HEK293 (cell line): Measurements from ENCODE around the gene NFIX.

ENCODE experiments used
- GLI2 ChIP-seq: fragments of 450-650 bp; formaldehyde crosslinking; IDR thresholded peaks from 2 replicates; pipeline ENCODE4; 2017; ENCODE audit warnings: missing biosample characterization, missing genetic modification characterization, low read depth, borderline replicate concordance
- KLF1 ChIP-seq: fragments of 450-650 bp; formaldehyde crosslinking; IDR thresholded peaks from 2 replicates; pipeline ENCODE4 v1.5.1; 2016; ENCODE audit warnings: missing biosample characterization, missing genetic modification characterization
- REPIN1 ChIP-seq: fragments of 450-650 bp; formaldehyde crosslinking; IDR thresholded peaks from 2 replicates; pipeline ENCODE4 v1.5.1; 2017; ENCODE audit warnings: missing biosample characterization, missing genetic modification characterization, low read depth
- SALL2 ChIP-seq: fragments of 450-650 bp; formaldehyde crosslinking; IDR thresholded peaks from 2 replicates; pipeline ENCODE4 v1.5.0; 2017; ENCODE audit warnings: missing biosample characterization, mild to moderate bottlenecking, missing genetic modification characterization, borderline replicate concordance
- SCRT1 ChIP-seq: fragments of 450-650 bp; formaldehyde crosslinking; IDR thresholded peaks from 2 replicates; pipeline ENCODE4 v1.5.1; 2016; ENCODE audit warnings: missing biosample characterization, missing genetic modification characterization, borderline replicate concordance
- SETDB1 ChIP-seq: IDR thresholded peaks from one replicate; pipeline ENCODE4 v1.6.1; 2017; ENCODE audit warnings: mild to moderate bottlenecking, low read length, moderate library complexity, mixed read lengths; ENCODE audit not compliant: insufficient read length
- ZBTB1 ChIP-seq: fragments of 450-650 bp; formaldehyde crosslinking; IDR thresholded peaks from 2 replicates; pipeline ENCODE4 v1.5.1; 2016; ENCODE audit warnings: missing biosample characterization, missing genetic modification characterization
- ZFHX2 ChIP-seq: fragments of 450-650 bp; formaldehyde crosslinking; conservative IDR thresholded peaks from 2 replicates; pipeline ENCODE4 v1.5.1; 2016; ENCODE audit warnings: missing biosample characterization, missing genetic modification characterization
- ZFP3 ChIP-seq: fragments of 450-650 bp; formaldehyde crosslinking; IDR thresholded peaks from 2 replicates; pipeline ENCODE4 v1.5.1; 2016; ENCODE audit warnings: low read depth, missing biosample characterization, missing genetic modification characterization
- ZNF121 ChIP-seq: fragments of 450-650 bp; formaldehyde crosslinking; IDR thresholded peaks from 2 replicates; pipeline ENCODE4 v1.5.1; 2016; ENCODE audit warnings: missing biosample characterization, missing genetic modification characterization
- ZNF138 ChIP-seq: fragments of 450-650 bp; formaldehyde crosslinking; IDR thresholded peaks from 2 replicates; pipeline ENCODE4 v1.5.1; 2016; ENCODE audit warnings: missing biosample characterization, missing genetic modification characterization, borderline replicate concordance
- ZNF140 ChIP-seq: fragments of 450-650 bp; formaldehyde crosslinking; IDR thresholded peaks from 2 replicates; pipeline ENCODE4 v1.5.1; 2016; ENCODE audit warnings: missing biosample characterization, missing genetic modification characterization
- ZNF155 ChIP-seq: fragments of 450-650 bp; formaldehyde crosslinking; IDR thresholded peaks from 2 replicates; pipeline ENCODE4 v1.5.1; 2016; ENCODE audit warnings: missing biosample characterization, missing genetic modification characterization
- ZNF19 ChIP-seq: fragments of 450-650 bp; formaldehyde crosslinking; IDR thresholded peaks from 2 replicates; pipeline ENCODE4; 2016; ENCODE audit warnings: missing biosample characterization, missing genetic modification characterization, low read depth
- ZNF2 ChIP-seq: fragments of 450-650 bp; formaldehyde crosslinking; IDR thresholded peaks from 2 replicates; pipeline ENCODE4 v1.5.1; 2016; ENCODE audit warnings: missing biosample characterization, missing genetic modification characterization
- ZNF248 ChIP-seq: fragments of 450-650 bp; formaldehyde crosslinking; IDR thresholded peaks from 2 replicates; pipeline ENCODE4 v1.5.1; 2017; ENCODE audit warnings: missing biosample characterization, missing genetic modification characterization
- ZNF366 ChIP-seq: fragments of 450-650 bp; formaldehyde crosslinking; conservative IDR thresholded peaks from 2 replicates; pipeline ENCODE4 v1.5.1; 2016; ENCODE audit warnings: missing biosample characterization, missing genetic modification characterization
- ZNF37A ChIP-seq: fragments of 450-650 bp; IDR thresholded peaks from 2 replicates; pipeline ENCODE4 v1.5.1; 2018; ENCODE audit warnings: missing biosample characterization, missing genetic modification characterization
- ZNF501 ChIP-seq: fragments of 450-650 bp; formaldehyde crosslinking; IDR thresholded peaks from 2 replicates; pipeline ENCODE4 v1.5.1; 2016; ENCODE audit warnings: missing biosample characterization, missing genetic modification characterization
- ZNF514 ChIP-seq: fragments of 450-650 bp; formaldehyde crosslinking; IDR thresholded peaks from 2 replicates; pipeline ENCODE4 v1.5.1; 2016; ENCODE audit warnings: missing biosample characterization, missing genetic modification characterization
- ZNF549 ChIP-seq: fragments of 450-650 bp; IDR thresholded peaks from 2 replicates; pipeline ENCODE4 v1.5.1; 2018; ENCODE audit warnings: missing biosample characterization, missing genetic modification characterization, mild to moderate bottlenecking, inconsistent platforms, moderate library complexity
- ZNF677 ChIP-seq: fragments of 450-650 bp; IDR thresholded peaks from 2 replicates; pipeline ENCODE4 v1.5.0; 2018; ENCODE audit warnings: missing biosample characterization, mild to moderate bottlenecking, missing genetic modification characterization, moderate library complexity
- ZNF791 ChIP-seq: fragments of 450-650 bp; formaldehyde crosslinking; IDR thresholded peaks from 2 replicates; pipeline ENCODE4 v1.5.1; 2016; ENCODE audit warnings: missing biosample characterization, missing genetic modification characterization
- ZXDB ChIP-seq: fragments of 450-650 bp; formaldehyde crosslinking; IDR thresholded peaks from 2 replicates; pipeline ENCODE4 v1.5.1; 2016; ENCODE audit warnings: missing biosample characterization, missing genetic modification characterization
- TF ChIP-seq, protein P1 (sequence below): sonication (generic); formaldehyde crosslinking; IDR thresholded peaks from 2 replicates; pipeline ENCODE4 v1.8.1; 2022; ENCODE audit warnings: mild to moderate bottlenecking, moderate library complexity, missing genetic modification reagents
- TF ChIP-seq, protein P2 (sequence below): fragments of 450-650 bp; formaldehyde crosslinking; IDR thresholded peaks from 2 replicates; pipeline ENCODE4 v1.5.1; 2016; ENCODE audit warnings: missing biosample characterization, missing genetic modification characterization
- TF ChIP-seq, protein P3 (sequence below): fragments of 450-650 bp; formaldehyde crosslinking; IDR thresholded peaks from 2 replicates; pipeline ENCODE4 v1.5.1; 2016; ENCODE audit warnings: missing biosample characterization, missing genetic modification characterization, borderline replicate concordance
- TF ChIP-seq, protein P4 (sequence below): fragments of 450-650 bp; formaldehyde crosslinking; IDR thresholded peaks from 2 replicates; pipeline ENCODE4 v1.5.1; 2017; ENCODE audit warnings: missing biosample characterization, missing genetic modification characterization

NFIX gene

DNA sequence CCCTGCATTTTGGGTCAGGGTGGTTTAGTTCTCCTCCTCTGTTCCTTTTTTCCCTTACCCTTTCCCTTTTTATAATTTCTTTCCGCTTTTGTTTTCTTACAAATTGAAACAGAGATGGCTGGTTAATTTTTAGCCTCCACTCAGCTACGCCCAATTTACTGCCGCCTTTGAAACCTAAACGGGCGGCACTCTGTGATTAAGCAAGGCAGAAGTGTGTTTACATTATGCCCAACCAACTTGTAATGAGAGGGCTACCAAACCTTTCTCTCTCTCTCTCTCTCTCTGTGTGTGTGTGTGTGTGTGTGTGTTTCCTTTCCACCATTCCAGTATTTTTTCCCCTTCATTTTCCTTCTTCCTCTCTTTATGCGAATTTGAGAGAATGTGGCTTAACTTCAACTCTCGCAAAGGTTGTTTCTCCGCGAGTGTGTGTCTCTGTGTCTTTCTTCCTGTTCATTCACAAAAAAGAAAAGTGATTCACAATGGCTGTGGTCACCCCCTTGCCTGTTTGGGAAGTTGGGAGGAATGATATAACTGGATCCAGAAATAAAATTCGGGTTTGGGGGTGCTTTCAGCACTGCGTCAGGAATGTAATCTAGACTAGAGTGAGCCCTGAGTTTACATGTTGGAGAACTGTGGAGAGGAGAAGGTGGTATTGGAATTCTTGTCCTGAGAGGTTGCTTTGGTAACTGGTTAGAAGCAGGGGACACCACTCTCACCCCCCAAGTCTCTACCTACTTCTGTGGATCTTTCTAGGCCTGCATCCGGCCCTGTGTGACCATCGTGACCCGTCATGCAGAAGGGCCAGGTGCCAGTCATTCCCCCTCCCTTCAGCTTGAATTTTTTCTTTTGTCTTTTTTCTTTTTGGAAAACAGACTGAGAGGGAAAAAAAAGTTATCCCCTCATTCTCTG lies 31.4 kb downstream of the NFIX start (continued):
- TF ChIP-seq, protein P1, sequence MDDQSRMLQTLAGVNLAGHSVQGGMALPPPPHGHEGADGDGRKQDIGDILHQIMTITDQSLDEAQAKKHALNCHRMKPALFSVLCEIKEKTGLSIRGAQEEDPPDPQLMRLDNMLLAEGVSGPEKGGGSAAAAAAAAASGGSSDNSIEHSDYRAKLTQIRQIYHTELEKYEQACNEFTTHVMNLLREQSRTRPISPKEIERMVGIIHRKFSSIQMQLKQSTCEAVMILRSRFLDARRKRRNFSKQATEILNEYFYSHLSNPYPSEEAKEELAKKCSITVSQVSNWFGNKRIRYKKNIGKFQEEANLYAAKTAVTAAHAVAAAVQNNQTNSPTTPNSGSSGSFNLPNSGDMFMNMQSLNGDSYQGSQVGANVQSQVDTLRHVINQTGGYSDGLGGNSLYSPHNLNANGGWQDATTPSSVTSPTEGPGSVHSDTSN (CRISPR knock-in tag) = no peak
- TF ChIP-seq ZNF549 = no peak
- TF ChIP-seq GLI2 (tag by site-specific recombination) = peak; percentile 20; the same call in 1 of the 2 replicates
- no peak for TF ChIP-seq ZFP3
- TF ChIP-seq ZNF138 (tag by site-specific recombination) = no peak
- no peak for TF ChIP-seq ZNF37A (tag by site-specific recombination)
- peak; percentile 73; the same call in 1 of the 2 replicates for TF ChIP-seq ZNF514 (tag by site-specific recombination)
- TF ChIP-seq SCRT1 (tag by site-specific recombination) = 0 out of 2 replicates have a peak, but pooled peaks have one; percentile 49
- no peak for TF ChIP-seq ZNF791 (tag by site-specific recombination)
- no peak for TF ChIP-seq ZNF677 (tag by site-specific recombination)
- peak; percentile 45 for TF ChIP-seq ZFHX2 (tag by site-specific recombination)
- TF ChIP-seq ZNF19 (tag by site-specific recombination) = peak; percentile 84; the same call in 1 of the 2 replicates
- TF ChIP-seq ZNF121 = no peak
- TF ChIP-seq SALL2 = no peak
- peak; percentile 94 for TF ChIP-seq KLF1 (tag by site-specific recombination)
- 0 out of 2 replicates have a peak, but pooled peaks have one; percentile 55 for TF ChIP-seq REPIN1 (tag by site-specific recombination)
- no peak for TF ChIP-seq ZNF501 (tag by site-specific recombination)
- TF ChIP-seq, protein P2, sequence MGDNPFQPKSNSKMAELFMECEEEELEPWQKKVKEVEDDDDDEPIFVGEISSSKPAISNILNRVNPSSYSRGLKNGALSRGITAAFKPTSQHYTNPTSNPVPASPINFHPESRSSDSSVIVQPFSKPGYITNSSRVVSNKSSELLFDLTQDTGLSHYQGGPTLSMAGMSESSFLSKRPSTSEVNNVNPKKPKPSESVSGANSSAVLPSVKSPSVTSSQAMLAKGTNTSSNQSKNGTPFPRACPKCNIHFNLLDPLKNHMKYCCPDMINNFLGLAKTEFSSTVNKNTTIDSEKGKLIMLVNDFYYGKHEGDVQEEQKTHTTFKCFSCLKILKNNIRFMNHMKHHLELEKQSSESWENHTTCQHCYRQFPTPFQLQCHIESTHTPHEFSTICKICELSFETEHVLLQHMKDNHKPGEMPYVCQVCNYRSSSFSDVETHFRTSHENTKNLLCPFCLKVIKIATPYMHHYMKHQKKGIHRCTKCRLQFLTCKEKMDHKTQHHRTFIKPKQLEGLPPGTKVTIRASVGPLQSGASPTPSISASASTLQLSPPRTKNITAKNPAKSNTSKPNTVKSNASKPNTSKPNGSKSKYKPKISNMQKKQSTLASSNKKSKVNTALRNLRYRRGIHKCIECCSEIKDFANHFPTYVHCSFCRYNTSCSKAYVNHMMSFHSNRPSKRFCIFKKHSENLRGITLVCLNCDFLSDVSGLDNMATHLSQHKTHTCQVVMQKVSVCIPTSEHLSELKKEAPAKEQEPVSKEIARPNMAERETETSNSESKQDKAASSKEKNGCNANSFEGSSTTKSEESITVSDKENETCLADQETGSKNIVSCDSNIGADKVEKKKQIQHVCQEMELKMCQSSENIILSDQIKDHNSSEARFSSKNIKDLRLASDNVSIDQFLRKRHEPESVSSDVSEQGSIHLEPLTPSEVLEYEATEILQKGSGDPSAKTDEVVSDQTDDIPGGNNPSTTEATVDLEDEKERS (tag by site-specific recombination) = no peak
- no peak; the same call in 1 of the 2 replicates for TF ChIP-seq ZXDB (tag by site-specific recombination)
- TF ChIP-seq ZNF248 (tag by site-specific recombination) = no peak
- no peak for TF ChIP-seq ZNF155 (tag by site-specific recombination)
- peak; percentile 38; the same call in 1 of the 2 replicates for TF ChIP-seq ZNF366 (tag by site-specific recombination)
- TF ChIP-seq ZBTB1 (tag by site-specific recombination) = no peak
- TF ChIP-seq, protein P3, sequence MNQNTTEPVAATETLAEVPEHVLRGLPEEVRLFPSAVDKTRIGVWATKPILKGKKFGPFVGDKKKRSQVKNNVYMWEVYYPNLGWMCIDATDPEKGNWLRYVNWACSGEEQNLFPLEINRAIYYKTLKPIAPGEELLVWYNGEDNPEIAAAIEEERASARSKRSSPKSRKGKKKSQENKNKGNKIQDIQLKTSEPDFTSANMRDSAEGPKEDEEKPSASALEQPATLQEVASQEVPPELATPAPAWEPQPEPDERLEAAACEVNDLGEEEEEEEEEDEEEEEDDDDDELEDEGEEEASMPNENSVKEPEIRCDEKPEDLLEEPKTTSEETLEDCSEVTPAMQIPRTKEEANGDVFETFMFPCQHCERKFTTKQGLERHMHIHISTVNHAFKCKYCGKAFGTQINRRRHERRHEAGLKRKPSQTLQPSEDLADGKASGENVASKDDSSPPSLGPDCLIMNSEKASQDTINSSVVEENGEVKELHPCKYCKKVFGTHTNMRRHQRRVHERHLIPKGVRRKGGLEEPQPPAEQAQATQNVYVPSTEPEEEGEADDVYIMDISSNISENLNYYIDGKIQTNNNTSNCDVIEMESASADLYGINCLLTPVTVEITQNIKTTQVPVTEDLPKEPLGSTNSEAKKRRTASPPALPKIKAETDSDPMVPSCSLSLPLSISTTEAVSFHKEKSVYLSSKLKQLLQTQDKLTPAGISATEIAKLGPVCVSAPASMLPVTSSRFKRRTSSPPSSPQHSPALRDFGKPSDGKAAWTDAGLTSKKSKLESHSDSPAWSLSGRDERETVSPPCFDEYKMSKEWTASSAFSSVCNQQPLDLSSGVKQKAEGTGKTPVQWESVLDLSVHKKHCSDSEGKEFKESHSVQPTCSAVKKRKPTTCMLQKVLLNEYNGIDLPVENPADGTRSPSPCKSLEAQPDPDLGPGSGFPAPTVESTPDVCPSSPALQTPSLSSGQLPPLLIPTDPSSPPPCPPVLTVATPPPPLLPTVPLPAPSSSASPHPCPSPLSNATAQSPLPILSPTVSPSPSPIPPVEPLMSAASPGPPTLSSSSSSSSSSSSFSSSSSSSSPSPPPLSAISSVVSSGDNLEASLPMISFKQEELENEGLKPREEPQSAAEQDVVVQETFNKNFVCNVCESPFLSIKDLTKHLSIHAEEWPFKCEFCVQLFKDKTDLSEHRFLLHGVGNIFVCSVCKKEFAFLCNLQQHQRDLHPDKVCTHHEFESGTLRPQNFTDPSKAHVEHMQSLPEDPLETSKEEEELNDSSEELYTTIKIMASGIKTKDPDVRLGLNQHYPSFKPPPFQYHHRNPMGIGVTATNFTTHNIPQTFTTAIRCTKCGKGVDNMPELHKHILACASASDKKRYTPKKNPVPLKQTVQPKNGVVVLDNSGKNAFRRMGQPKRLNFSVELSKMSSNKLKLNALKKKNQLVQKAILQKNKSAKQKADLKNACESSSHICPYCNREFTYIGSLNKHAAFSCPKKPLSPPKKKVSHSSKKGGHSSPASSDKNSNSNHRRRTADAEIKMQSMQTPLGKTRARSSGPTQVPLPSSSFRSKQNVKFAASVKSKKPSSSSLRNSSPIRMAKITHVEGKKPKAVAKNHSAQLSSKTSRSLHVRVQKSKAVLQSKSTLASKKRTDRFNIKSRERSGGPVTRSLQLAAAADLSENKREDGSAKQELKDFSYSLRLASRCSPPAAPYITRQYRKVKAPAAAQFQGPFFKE = no peak
- TF ChIP-seq SETDB1 = no peak
- peak; percentile 94 for TF ChIP-seq ZNF2
- TF ChIP-seq ZNF140 (tag by site-specific recombination) = no peak
- TF ChIP-seq, protein P4, sequence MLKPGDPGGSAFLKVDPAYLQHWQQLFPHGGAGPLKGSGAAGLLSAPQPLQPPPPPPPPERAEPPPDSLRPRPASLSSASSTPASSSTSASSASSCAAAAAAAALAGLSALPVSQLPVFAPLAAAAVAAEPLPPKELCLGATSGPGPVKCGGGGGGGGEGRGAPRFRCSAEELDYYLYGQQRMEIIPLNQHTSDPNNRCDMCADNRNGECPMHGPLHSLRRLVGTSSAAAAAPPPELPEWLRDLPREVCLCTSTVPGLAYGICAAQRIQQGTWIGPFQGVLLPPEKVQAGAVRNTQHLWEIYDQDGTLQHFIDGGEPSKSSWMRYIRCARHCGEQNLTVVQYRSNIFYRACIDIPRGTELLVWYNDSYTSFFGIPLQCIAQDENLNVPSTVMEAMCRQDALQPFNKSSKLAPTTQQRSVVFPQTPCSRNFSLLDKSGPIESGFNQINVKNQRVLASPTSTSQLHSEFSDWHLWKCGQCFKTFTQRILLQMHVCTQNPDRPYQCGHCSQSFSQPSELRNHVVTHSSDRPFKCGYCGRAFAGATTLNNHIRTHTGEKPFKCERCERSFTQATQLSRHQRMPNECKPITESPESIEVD = peak; percentile 88
